Calu3 (cell line): Measurements from ENCODE around the gene LYVE1. TPM values are rescaled to one million over a fixed set of nuclear protein-coding genes. Genes with fewer than 3 reads are reported as not detected.

Experiments
- BruUV-seq: library from RNA; stranded (reverse); fragments of 400-500 nt; replicated peaks from 2 replicates; lab custom pipeline; 2021; lab: Mats Ljungman, UMichigan
- CTCF ChIA-PET: fragments of 300-600 bp; sonication (Branson Sonifier 250); formaldehyde crosslinking; loops from one replicate; lab custom pipeline; 2022; ENCODE audit warnings: antibody characterized with exemption; lab: Charles Lee
- DNase-seq: peaks from one replicate; pipeline ENCODE4 v3.0.0; 2022
- H3K27ac Mint-ChIP-seq: one replicate; pipeline ENCODE4 v1.8.0; 2022; ENCODE audit warnings: mixed read lengths; ENCODE audit not compliant: unreplicated experiment
- H3K27me3 Mint-ChIP-seq: one replicate; pipeline ENCODE4 v1.8.0; 2022; ENCODE audit warnings: mixed read lengths; ENCODE audit not compliant: unreplicated experiment
- H3K36me3 Mint-ChIP-seq: one replicate; pipeline ENCODE4 v1.8.0; 2022; ENCODE audit warnings: mild to moderate bottlenecking, moderate library complexity, mixed read lengths; ENCODE audit not compliant: insufficient read depth, unreplicated experiment
- H3K4me1 Mint-ChIP-seq: one replicate; pipeline ENCODE4 v1.8.0; 2022; ENCODE audit warnings: mild to moderate bottlenecking, low read depth, mixed read lengths; ENCODE audit not compliant: unreplicated experiment
- H3K4me3 Mint-ChIP-seq: one replicate; pipeline ENCODE4 v1.8.0; 2022; ENCODE audit warnings: mild to moderate bottlenecking, low read depth, moderate library complexity, mixed read lengths; ENCODE audit not compliant: unreplicated experiment
- H3K9me3 Mint-ChIP-seq: one replicate; pipeline ENCODE4 v1.8.0; 2022; ENCODE audit warnings: low read depth, mixed read lengths; ENCODE audit not compliant: unreplicated experiment
- intact Hi-C: fragments of 100-400 bp; cut with micrococcal nuclease; formaldehyde crosslinking; loops from one replicate; pipeline ENCODE4 v1.10.0; 2022; ENCODE audit not compliant: unreplicated experiment
- total RNA-seq: library from RNA; stranded (reverse); gene quantifications from 2 replicates; pipeline ENCODE4 v1.2.3, GENCODE V29; 2022
- TF ChIP-seq, protein P1 (sequence below): fragments of 200-600 bp; IDR thresholded peaks from one replicate; pipeline ENCODE4 v1.8.0; 2022; ENCODE audit warnings: antibody characterized with exemption; ENCODE audit not compliant: unreplicated experiment

Gene LYVE1
- total RNA-seq, 1 experiment from 2014 or later: not detected

DNA sequence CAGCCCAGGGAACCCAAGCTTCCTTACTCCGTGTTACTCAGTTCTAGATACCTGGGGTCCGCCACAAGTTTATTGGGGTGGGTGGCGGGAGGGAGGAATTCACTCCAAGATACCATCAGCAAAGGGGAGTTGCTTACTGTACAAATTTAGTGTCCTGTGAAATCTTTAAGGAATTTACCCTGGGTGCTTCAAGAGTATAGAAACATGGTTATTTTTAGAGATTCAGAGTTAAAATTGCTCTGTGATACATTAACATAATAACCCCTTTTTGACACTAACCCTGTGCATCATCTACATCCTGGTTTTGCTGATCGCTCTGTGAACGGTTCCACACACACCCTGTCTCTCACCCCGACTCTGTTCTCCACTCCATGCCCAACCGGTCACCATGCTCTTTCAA lies 18.9 kb upstream of the LYVE1 start:
- TF ChIP-seq, protein P1, sequence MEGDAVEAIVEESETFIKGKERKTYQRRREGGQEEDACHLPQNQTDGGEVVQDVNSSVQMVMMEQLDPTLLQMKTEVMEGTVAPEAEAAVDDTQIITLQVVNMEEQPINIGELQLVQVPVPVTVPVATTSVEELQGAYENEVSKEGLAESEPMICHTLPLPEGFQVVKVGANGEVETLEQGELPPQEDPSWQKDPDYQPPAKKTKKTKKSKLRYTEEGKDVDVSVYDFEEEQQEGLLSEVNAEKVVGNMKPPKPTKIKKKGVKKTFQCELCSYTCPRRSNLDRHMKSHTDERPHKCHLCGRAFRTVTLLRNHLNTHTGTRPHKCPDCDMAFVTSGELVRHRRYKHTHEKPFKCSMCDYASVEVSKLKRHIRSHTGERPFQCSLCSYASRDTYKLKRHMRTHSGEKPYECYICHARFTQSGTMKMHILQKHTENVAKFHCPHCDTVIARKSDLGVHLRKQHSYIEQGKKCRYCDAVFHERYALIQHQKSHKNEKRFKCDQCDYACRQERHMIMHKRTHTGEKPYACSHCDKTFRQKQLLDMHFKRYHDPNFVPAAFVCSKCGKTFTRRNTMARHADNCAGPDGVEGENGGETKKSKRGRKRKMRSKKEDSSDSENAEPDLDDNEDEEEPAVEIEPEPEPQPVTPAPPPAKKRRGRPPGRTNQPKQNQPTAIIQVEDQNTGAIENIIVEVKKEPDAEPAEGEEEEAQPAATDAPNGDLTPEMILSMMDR: no peak
- H3K9me3 Mint-ChIP-seq: peaks cover 3% of the 10 kb centered on the region
- H3K4me3 Mint-ChIP-seq: no peak overlapping the region
- H3K27ac Mint-ChIP-seq: no peak overlapping the region
- H3K27me3 Mint-ChIP-seq: no peaks in the 10 kb centered on the region
- CTCF ChIA-PET: no interaction called here
- no TSS peak for BruUV-seq
- H3K36me3 Mint-ChIP-seq: peaks cover 8% of the 10 kb centered on the region
- H3K4me1 Mint-ChIP-seq: peaks cover 44% of the 10 kb centered on the region
- intact Hi-C loops: no loop called here
- DNase-seq: no peak

DNA sequence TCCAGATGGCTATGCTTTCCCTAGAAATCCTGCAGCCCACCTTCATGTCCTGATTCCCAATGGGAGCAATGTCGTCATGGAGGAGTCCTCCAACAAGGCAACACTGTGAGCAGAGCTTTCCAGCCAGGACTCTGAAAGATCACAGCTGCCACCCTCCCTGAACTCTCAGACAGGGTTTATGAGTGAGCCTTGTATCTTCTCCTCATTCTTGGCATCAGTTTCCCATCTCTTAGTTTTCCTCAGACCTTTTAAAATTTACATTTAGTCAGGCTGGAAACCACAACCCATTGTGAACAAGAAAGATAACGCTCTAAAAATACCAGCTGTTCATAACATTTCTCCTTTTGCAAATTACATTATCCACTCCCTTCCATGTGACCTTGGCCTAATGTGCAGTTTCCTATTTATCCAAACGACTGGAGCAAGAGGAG lies 15.6 kb upstream of the LYVE1 start:
- H3K4me1 Mint-ChIP-seq: peaks cover 35% of the 10 kb centered on the region

DNA sequence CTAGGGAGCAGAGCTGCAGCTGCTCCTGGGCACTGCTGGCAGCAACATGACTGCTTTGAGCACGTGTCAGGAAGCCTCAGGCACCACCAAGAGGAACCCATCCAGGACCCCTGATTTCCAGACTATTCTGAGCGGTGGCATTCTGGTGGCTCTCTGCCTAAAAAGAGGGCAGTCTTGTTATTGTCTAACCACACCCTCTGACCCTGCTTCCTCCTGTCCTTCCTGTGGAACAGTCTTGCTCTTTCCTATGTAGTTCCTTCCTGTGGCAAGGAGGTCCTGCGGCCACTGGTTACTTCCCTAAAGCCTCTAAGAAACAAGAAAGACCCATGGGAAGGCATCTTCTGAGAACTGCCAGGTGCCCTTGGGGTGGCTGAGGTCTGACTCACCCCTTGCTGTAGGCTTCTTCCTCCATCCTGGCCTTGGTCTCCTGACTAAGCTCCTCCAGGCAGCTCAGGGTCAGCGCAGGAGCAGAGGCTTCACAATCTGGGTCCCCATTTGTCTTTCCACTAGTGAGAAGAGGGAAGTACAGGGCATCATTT lies 13.1 kb upstream of the LYVE1 start:
- TF ChIP-seq, protein P1: no peak
- Mint-ChIP-seq H3K27me3 (no peaks in the 10 kb centered on the region), H3K4me3 (no peak overlapping the region), H3K27ac (no peak overlapping the region), H3K4me1 (peaks cover 18% of the 10 kb centered on the region), H3K9me3 (no peaks in the 10 kb centered on the region), H3K36me3 (peaks cover 3% of the 10 kb centered on the region)
- CTCF ChIA-PET: no interaction called here
- no peak for DNase-seq
- intact Hi-C loops: no loop called here
- BruUV-seq: no TSS peak

More for the DNA sequence above, 15.6 kb upstream of the LYVE1 start:
- H3K4me3 Mint-ChIP-seq: no peak overlapping the region
- no peak overlapping the region for H3K27ac Mint-ChIP-seq
- BruUV-seq: no TSS peak
- intact Hi-C loops: no loop called here
- H3K27me3 Mint-ChIP-seq: no peaks in the 10 kb centered on the region
- DNase-seq: no peak
- CTCF ChIA-PET: interaction anchor here (0.7 to 1.4 kb wide), 2 partner anchors 11 to 1613 kb away, joined by 5 to 6 read pairs; no protein-coding TSS in a partner anchor
- peaks cover 3% of the 10 kb centered on the region for H3K36me3 Mint-ChIP-seq
- TF ChIP-seq, protein P1: no peak
- peaks cover 3% of the 10 kb centered on the region for H3K9me3 Mint-ChIP-seq

DNA sequence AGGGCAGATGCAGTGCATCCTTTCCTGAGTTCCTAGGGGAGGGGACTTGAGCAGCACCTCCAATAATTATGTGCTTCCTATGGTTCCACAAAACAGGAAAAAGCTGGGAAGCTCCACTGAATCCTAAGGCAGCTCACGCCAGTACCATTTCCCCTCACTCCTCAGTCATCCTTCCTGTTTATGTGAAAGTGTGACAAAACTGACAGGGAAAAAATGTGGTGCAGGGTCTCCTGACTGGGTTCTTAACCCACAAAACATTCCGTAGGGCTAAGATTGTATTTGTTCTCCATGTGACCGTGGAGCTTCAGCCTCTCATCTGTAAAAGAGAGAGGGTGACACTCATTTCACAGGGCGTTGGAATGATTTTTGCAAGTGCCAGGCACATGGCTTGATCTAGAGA lies 12.2 kb upstream of the LYVE1 start:
- BruUV-seq: no TSS peak
- no peaks in the 10 kb centered on the region for H3K9me3 Mint-ChIP-seq
- DNase-seq: no peak
- no peak overlapping the region for H3K4me3 Mint-ChIP-seq
- peaks cover 9% of the 10 kb centered on the region for H3K4me1 Mint-ChIP-seq
- CTCF ChIA-PET: interaction anchor here (0.5 kb wide), 1 partner anchor 131 kb away, joined by 7 read pairs; no protein-coding TSS in a partner anchor
- H3K27ac Mint-ChIP-seq: no peak overlapping the region
- H3K36me3 Mint-ChIP-seq: no peaks in the 10 kb centered on the region
- TF ChIP-seq, protein P1: no peak
- intact Hi-C loops: no loop called here
- H3K27me3 Mint-ChIP-seq: no peaks in the 10 kb centered on the region
